Transverse colon (tissue), 1 donor: Measurements from ENCODE around the gene MMP27.

Experiments
- EP300 ChIP-seq: sonication (generic); formaldehyde crosslinking; IDR thresholded peaks from one replicate; pipeline ENCODE4 v1.6.1; 2017; ENCODE audit warnings: antibody characterized with exemption, low read depth
- POLR2A ChIP-seq: fragments of 450-650 bp; IDR thresholded peaks from one replicate; pipeline ENCODE4 v1.6.1; 2016; ENCODE audit warnings: antibody characterized with exemption, mild to moderate bottlenecking, moderate library complexity

DNA sequence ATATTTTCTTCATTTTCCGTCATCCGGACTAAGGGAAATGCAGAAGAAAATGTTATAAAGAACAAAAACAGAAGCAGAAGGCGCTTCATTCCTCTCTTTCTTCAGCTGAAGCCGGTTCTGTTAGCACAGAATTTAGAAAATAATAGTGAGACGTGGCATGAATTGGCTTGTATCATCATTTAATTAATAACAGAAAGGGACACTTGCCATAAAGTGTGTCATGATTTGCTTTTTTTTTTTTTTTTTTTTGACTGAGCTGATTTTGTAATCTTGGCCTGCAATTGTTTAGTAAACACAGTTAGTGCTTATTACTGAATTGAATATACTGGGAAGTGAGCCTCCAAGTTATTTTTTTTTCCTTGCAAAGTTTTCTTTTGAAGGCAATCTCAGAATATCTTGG lies at the start of gene MMP27:
- TF ChIP-seq EP300 (no peak), POLR2A (no peak)
